ENCODE data around the gene ZBTB11.

The ZBTB11 gene

GRCh38 chr3:101689286-101689685 is 12.4 kb upstream of the ZBTB11 start:
- H3K18ac ChIP-seq (ENCODE audit: low read length), result no peak overlapping the region
- H2BK15ac ChIP-seq (ENCODE audit: low read length), result no peak overlapping the region
- H3K4me1 ChIP-seq (ENCODE audit: control insufficient read depth in 2 of 2, insufficient read depth in 1 of 2, low read depth in 1 of 2, low read length in 2 of 2), result peaks cover 4 to 9% of the 10 kb centered on the region in 2 donors
- H2BK12ac ChIP-seq (ENCODE audit: low read length), result no peak overlapping the region
- peaks cover 3 to 18% of the 10 kb centered on the region in 2 donors for H3K36me3 ChIP-seq (replicated peaks in 1 of 2; ENCODE audit: control insufficient read depth in 2 of 2, insufficient read depth in 2 of 2, low read length in 2 of 2)
- H3K27me3 ChIP-seq (ENCODE audit: control insufficient read depth in 3 of 3, insufficient read depth in 3 of 3, low read depth in 1 of 3, low read length in 3 of 3), result no peaks in the 10 kb centered on the region
- no peaks in the 10 kb centered on the region for H3K79me1 ChIP-seq (ENCODE audit: low read depth, low read length)
- H3K4ac ChIP-seq (ENCODE audit: low read length), result no peak overlapping the region
- H3K23ac ChIP-seq (ENCODE audit: low read depth, low read length, poor library complexity), result no peak overlapping the region
- H2BK5ac ChIP-seq (ENCODE audit: low read length), result no peak overlapping the region
- H3K14ac ChIP-seq (ENCODE audit: low read length), result no peak overlapping the region
- no peaks in the 10 kb centered on the region for H3K9me3 ChIP-seq (replicated peaks in 1 of 2; ENCODE audit: control insufficient read depth in 2 of 2, insufficient read depth in 1 of 2, low read depth in 1 of 2, low read length in 2 of 2)
- H4K91ac ChIP-seq (ENCODE audit: low read depth, low read length, poor library complexity), result no peak overlapping the region
- WGBS, 2 donors (ENCODE audit: extremely low coverage in 2 of 2, insufficient read length in 2 of 2, insufficient replicate concordance in 1 of 2), result no CpG with 5 or more reads among the region's 2 CpGs
- no peak overlapping the region for H4K8ac ChIP-seq (ENCODE audit: low read depth, low read length)
- H2AK5ac ChIP-seq (ENCODE audit: low read depth, low read length), result no peak overlapping the region
- H3K9ac ChIP-seq (ENCODE audit: low read depth, low read length, poor library complexity), result no peak overlapping the region
- H3K4me2 ChIP-seq (ENCODE audit: insufficient read depth, low read length, poor library complexity, severe bottlenecking), result no peak overlapping the region
- no peak overlapping the region for H3K27ac ChIP-seq (replicated peaks; ENCODE audit: low read length)
- no peak for DNase-seq (ENCODE audit: low spot score)
- no peak overlapping the region for H2BK120ac ChIP-seq (ENCODE audit: low read depth, low read length)
- no peak overlapping the region for H3K4me3 ChIP-seq (ENCODE audit: low read length in 2 of 2)
- no peak overlapping the region for H2AFZ ChIP-seq (ENCODE audit: low read length)

DNA sequence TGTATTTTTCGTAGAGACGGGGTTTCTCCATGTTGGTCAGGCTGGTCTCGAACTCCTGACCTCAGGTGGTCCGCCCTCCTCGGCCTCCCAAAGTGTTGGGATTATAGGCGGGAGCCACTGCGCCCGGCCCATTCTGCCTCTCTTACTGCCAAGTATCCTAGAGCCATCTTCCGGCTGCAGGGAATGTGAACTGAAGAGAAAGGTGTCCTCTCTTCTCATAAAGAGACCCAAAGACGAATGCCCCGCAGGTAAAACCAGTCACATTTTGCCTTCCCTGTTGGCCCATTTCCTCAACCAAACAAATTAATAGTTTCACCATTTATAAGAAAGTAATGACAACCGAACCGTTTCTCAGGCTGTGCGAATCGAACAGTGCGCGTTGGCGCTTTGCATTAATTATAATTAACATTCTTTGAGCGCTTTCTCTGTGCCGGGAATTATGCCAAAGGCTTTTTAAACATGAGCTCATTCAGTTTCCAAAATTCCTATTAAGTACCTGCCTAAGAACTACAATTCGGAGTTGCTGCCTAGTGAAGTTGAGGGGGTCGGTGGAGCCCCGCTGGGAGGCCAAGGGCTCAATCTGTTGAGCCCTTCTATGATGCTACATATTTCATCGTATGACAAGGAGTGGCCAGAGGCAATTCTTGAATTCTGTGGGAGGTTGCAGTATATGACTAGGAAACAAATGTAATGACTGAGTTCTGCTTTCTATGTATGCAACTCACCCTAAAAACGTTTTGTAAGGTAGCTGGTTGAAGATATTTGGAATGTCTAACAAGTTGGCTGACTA is 10.4 kb upstream of the ZBTB11 start:
- Histone ChIP-seq H4K8ac (ENCODE audit: low read depth, low read length) (no peak overlapping the region), H3K36me3 (replicated peaks in 1 of 2; ENCODE audit: control insufficient read depth in 2 of 2, insufficient read depth in 2 of 2, low read length in 2 of 2) (peaks cover 6 to 38% of the 10 kb centered on the region in 2 donors), H3K9me3 (replicated peaks in 1 of 2; ENCODE audit: control insufficient read depth in 2 of 2, insufficient read depth in 1 of 2, low read depth in 1 of 2, low read length in 2 of 2) (no peaks in the 10 kb centered on the region), H3K27me3 (ENCODE audit: control insufficient read depth in 3 of 3, insufficient read depth in 3 of 3, low read depth in 1 of 3, low read length in 3 of 3) (no peaks in the 10 kb centered on the region), H2BK12ac (ENCODE audit: low read length) (no peak overlapping the region), H3K18ac (ENCODE audit: low read length) (no peak overlapping the region), H4K91ac (ENCODE audit: low read depth, low read length, poor library complexity) (no peak overlapping the region), H3K4ac (ENCODE audit: low read length) (no peak overlapping the region), H2BK5ac (ENCODE audit: low read length) (no peak overlapping the region), H2BK120ac (ENCODE audit: low read depth, low read length) (no peak overlapping the region), H3K27ac (replicated peaks; ENCODE audit: low read length) (no peak overlapping the region), H3K9ac (ENCODE audit: low read depth, low read length, poor library complexity) (no peak overlapping the region), H2BK15ac (ENCODE audit: low read length) (no peak overlapping the region), H3K4me3 (ENCODE audit: low read length in 2 of 2) (peak overlapping the region in 1 of 2 donors; percentile 97), H3K79me1 (ENCODE audit: low read depth, low read length) (no peaks in the 10 kb centered on the region), H3K23ac (ENCODE audit: low read depth, low read length, poor library complexity) (no peak overlapping the region), H2AFZ (ENCODE audit: low read length) (peak overlapping the region; percentile 65), H2AK5ac (ENCODE audit: low read depth, low read length) (no peak overlapping the region), H3K14ac (ENCODE audit: low read length) (no peak overlapping the region), H3K4me1 (ENCODE audit: control insufficient read depth in 2 of 2, insufficient read depth in 1 of 2, low read depth in 1 of 2, low read length in 2 of 2) (peaks cover 4 to 10% of the 10 kb centered on the region in 2 donors), H3K4me2 (ENCODE audit: insufficient read depth, low read length, poor library complexity, severe bottlenecking) (peak overlapping the region; percentile 31)
- no peak for DNase-seq (ENCODE audit: low spot score)
- no CpG with 5 or more reads among the region's 25 CpGs for WGBS, 2 donors (ENCODE audit: extremely low coverage in 2 of 2, insufficient read length in 2 of 2, insufficient replicate concordance in 1 of 2)

DNA sequence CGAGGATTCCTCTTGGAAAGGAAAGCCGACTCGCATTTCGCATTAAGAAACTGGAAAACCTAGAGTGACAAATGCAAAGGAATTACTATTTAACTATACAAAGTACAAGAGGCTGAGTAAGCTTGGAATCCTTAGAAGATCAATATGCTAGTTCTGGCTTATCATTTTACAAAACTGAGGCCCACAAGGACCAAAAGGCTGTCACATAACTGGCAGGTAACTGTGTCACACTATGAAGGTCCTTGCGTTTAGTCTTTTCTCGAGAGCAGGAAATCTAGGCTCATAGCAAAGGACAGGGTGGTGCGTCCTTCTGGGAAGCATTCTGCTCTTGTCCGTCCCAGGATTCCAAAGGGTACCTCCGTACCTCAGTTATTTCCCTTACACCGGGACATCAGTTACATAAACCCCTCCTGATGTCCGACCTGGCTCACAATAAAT is 9.0 kb upstream of the ZBTB11 start:
- Histone ChIP-seq H3K27me3 (ENCODE audit: control insufficient read depth in 3 of 3, insufficient read depth in 3 of 3, low read depth in 1 of 3, low read length in 3 of 3) (no peaks in the 10 kb centered on the region), H3K14ac (ENCODE audit: low read length) (no peak overlapping the region), H3K9me3 (replicated peaks in 1 of 2; ENCODE audit: control insufficient read depth in 2 of 2, insufficient read depth in 1 of 2, low read depth in 1 of 2, low read length in 2 of 2) (no peaks in the 10 kb centered on the region), H4K8ac (ENCODE audit: low read depth, low read length) (no peak overlapping the region), H3K4me3 (ENCODE audit: low read length in 2 of 2) (peak overlapping the region; percentile 97), H2BK12ac (ENCODE audit: low read length) (no peak overlapping the region), H3K27ac (replicated peaks; ENCODE audit: low read length) (no peak overlapping the region), H3K23ac (ENCODE audit: low read depth, low read length, poor library complexity) (no peak overlapping the region), H2AFZ (ENCODE audit: low read length) (peak overlapping the region; percentile 85), H2AK5ac (ENCODE audit: low read depth, low read length) (no peak overlapping the region), H3K9ac (ENCODE audit: low read depth, low read length, poor library complexity) (peak overlapping the region; percentile 82), H3K36me3 (replicated peaks in 1 of 2; ENCODE audit: control insufficient read depth in 2 of 2, insufficient read depth in 2 of 2, low read length in 2 of 2) (peaks cover 17 to 52% of the 10 kb centered on the region in 2 donors), H2BK5ac (ENCODE audit: low read length) (no peak overlapping the region), H4K91ac (ENCODE audit: low read depth, low read length, poor library complexity) (no peak overlapping the region), H3K4ac (ENCODE audit: low read length) (no peak overlapping the region), H3K4me1 (ENCODE audit: control insufficient read depth in 2 of 2, insufficient read depth in 1 of 2, low read depth in 1 of 2, low read length in 2 of 2) (peaks cover 4 to 10% of the 10 kb centered on the region in 2 donors), H2BK120ac (ENCODE audit: low read depth, low read length) (no peak overlapping the region), H3K18ac (ENCODE audit: low read length) (peak overlapping the region; percentile 90), H3K4me2 (ENCODE audit: insufficient read depth, low read length, poor library complexity, severe bottlenecking) (peak overlapping the region; percentile 58), H2BK15ac (ENCODE audit: low read length) (no peak overlapping the region), H3K79me1 (ENCODE audit: low read depth, low read length) (no peaks in the 10 kb centered on the region)
- DNase-seq (ENCODE audit: low spot score), result no peak
- no CpG with 5 or more reads among the region's 11 CpGs for WGBS, 2 donors (ENCODE audit: extremely low coverage in 2 of 2, insufficient read length in 2 of 2, insufficient replicate concordance in 1 of 2)

DNA sequence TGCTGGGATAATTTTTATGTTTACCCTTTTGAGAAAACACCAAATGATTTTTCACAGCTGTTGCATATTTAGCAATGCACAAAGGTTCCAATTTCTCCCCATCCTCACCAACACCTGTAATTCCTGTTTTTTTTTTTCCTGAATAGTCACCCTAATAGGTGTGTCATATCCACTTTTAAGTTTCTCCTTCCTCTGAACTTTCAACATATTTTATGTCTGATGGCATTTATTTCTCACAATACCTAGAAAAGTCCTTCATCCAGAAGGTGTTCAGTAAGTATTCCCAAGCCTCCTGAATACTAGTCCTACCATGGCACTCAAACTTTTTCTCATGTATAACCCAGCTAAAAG is 8.1 kb upstream of the ZBTB11 start:
- H2BK120ac ChIP-seq (ENCODE audit: low read depth, low read length), result no peak overlapping the region
- H4K91ac ChIP-seq (ENCODE audit: low read depth, low read length, poor library complexity), result no peak overlapping the region
- H3K9me3 ChIP-seq (replicated peaks in 1 of 2; ENCODE audit: control insufficient read depth in 2 of 2, insufficient read depth in 1 of 2, low read depth in 1 of 2, low read length in 2 of 2), result no peaks in the 10 kb centered on the region
- no peak overlapping the region for H2AFZ ChIP-seq (ENCODE audit: low read length)
- H3K18ac ChIP-seq (ENCODE audit: low read length), result no peak overlapping the region
- H3K4me2 ChIP-seq (ENCODE audit: insufficient read depth, low read length, poor library complexity, severe bottlenecking), result peak overlapping the region; percentile 43
- no peak overlapping the region for H3K23ac ChIP-seq (ENCODE audit: low read depth, low read length, poor library complexity)
- no peak overlapping the region for H3K9ac ChIP-seq (ENCODE audit: low read depth, low read length, poor library complexity)
- no peaks in the 10 kb centered on the region for H3K79me1 ChIP-seq (ENCODE audit: low read depth, low read length)
- H3K27ac ChIP-seq (replicated peaks; ENCODE audit: low read length), result no peak overlapping the region
- H2AK5ac ChIP-seq (ENCODE audit: low read depth, low read length), result no peak overlapping the region
- H3K14ac ChIP-seq (ENCODE audit: low read length), result no peak overlapping the region
- H3K4me3 ChIP-seq (ENCODE audit: low read length in 2 of 2), result peak overlapping the region in 1 of 2 donors; percentile 97
- peaks cover 4 to 10% of the 10 kb centered on the region in 2 donors for H3K4me1 ChIP-seq (ENCODE audit: control insufficient read depth in 2 of 2, insufficient read depth in 1 of 2, low read depth in 1 of 2, low read length in 2 of 2)
- DNase-seq (ENCODE audit: low spot score), result no peak
- no peak overlapping the region for H2BK15ac ChIP-seq (ENCODE audit: low read length)
- H2BK5ac ChIP-seq (ENCODE audit: low read length), result no peak overlapping the region
- no peak overlapping the region for H2BK12ac ChIP-seq (ENCODE audit: low read length)
- peaks cover 23 to 61% of the 10 kb centered on the region in 2 donors for H3K36me3 ChIP-seq (replicated peaks in 1 of 2; ENCODE audit: control insufficient read depth in 2 of 2, insufficient read depth in 2 of 2, low read length in 2 of 2)
- H4K8ac ChIP-seq (ENCODE audit: low read depth, low read length), result no peak overlapping the region
- H3K4ac ChIP-seq (ENCODE audit: low read length), result no peak overlapping the region
- H3K27me3 ChIP-seq (ENCODE audit: control insufficient read depth in 3 of 3, insufficient read depth in 3 of 3, low read depth in 1 of 3, low read length in 3 of 3), result no peaks in the 10 kb centered on the region

Measured in neuronal stem cell (in vitro differentiated cells).